HG03457 (cell line): Measurements from ENCODE around the gene HMGB3.
"Not testable (repeated sequence)": the region's sequence is repeated elsewhere in the genome, so short reads cannot be mapped to it uniquely, and the experiment has no call there.

Experiments
- ATAC-seq: cut with Tn5 transposase; IDR thresholded peaks from one replicate; pipeline ENCODE4 v1.9.1; 2021; ENCODE audit warnings: moderate number of reproducible peaks; ENCODE audit not compliant: unreplicated experiment

HMGB3 gene

DNA sequence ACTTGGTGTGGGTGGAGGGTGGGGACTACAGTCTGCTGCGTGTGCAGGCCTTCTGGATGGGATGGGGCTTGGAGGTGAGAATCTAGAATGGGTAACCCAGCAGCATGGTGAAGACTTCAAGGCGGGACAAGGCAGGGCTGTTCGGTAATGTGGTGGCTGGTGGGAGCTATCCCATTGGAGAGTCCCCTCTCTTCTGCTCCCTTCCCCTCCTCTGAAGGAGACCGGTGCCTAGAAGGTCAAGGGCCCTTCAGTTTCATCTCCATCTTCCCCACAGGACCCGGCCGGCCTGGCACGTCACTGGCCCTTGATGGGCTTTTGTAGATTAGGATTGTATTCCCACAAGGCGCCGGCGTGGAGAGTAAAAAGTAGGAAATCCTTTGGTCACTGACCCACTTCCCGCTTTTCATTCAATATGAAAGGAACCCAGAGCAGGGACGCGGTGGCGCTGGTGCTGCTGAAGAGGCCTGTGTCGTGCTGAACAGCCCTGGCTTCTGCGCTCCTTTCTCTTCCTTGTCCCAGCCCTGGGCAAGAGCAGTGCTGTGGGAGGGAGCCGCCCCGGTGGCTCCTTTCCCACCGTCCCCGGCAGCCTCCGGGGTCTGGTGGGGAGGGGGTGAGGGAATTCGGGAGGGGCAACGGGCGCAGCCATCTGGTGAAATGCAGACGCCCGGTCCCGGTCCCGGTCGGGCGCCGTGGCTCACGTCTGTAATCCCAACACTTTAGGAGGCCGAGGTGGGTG, 7.3 kb upstream of the HMGB3 start:
- no peak for ATAC-seq

DNA sequence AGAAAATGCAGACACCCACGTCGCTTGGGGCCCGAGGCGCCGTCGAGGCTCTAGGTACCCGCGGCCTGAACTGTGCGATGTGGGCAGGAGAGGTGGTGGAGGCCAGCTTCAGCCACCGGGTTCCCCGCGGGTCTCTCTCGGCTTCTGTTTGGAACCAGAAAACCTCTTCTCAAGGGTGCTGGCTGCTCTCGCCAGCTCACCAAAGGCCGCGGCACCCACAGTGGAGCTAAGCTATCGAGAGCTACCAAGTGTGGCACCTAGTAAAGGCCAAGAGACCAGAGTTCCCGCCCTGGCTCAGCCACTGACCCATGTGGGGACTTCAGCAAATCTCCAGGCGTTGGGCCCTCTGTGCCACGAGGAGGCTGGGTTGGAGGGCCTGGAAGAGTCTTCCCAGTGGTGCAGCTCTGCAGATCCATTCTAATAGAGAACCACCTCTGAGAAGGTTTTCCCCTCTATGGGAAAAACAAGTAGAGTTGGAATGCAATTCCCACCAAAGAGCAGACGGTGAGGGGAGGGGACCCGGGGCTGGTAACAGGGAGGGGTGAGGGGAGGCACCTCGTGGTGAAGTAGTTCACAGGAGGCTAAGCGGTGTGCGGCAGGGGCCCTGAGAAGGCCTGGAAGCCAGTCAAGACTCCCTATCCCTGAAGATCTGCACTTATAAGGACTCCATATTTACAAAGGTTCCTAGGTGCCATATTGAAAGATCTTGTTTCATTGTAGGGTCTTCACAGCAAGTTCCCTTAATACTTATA, 5.5 kb upstream of the HMGB3 start:
- ATAC-seq = no peak

DNA sequence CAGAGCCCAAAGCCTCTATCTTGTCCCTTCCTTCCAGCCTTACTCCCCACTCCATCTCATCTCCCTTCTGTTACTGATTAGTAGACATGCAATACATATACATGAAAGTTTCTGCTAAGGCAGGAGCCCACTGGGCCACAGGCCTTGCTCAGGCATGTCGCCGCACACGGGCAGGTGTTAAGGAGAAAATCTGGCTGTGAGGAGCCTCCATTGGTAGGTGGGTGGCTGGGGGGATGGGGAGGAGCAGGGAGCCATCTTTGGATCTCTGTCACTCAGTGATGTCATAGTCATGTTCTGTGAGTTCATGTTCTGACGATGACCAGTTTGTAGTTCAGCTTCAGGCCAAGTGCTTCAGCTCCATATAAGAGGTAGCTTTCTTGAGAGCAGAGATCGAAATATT, 2.9 kb upstream of the HMGB3 start:
- no peak for ATAC-seq

DNA sequence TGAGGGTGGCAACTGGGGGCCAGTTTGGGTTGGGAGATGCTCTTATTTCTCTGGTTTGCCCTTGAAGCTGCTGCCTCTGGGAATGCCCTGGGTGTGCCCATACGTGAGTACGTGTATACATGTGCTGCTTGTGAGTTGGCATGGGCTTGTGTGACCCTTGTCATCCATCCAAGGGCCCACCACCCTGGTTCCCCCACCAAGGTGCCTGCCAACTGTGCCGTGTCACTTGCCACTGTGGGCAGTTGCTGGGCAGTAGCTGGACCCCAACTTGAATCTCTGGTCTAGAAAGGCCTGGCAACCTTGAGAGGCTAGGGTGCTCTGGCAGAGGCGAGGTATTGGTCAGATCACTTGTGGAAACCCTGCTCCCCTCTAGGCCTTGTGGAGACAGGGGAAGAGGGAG, 2.4 kb upstream of the HMGB3 start:
- ATAC-seq = no peak

DNA sequence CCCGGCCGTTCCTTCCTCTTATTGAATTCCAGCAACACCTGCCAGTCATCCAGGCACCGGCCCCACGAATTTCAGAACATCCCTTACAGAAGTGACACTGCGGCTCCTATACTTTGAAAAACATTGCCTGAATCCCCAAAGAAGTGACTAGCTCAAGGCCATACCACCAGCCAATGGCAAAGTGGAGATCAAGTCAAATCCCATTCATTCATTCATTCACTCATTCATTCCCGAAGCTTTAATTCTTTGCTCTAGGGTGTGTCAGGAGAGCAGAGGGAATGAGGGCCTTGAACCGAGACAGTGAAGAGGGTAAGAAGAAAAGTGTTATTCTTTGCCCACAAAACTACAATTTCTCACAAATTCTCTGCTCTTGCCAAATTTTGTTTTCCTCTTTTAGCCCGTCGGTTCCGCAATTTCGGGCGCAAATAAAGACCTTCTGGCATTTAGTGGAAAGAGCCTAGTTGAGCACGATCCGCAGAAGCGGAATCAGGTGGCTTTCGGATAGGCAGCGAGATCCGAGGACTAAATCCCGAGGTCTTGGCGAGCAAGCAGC, 824 bp upstream of the HMGB3 start:
- no peak for ATAC-seq

DNA sequence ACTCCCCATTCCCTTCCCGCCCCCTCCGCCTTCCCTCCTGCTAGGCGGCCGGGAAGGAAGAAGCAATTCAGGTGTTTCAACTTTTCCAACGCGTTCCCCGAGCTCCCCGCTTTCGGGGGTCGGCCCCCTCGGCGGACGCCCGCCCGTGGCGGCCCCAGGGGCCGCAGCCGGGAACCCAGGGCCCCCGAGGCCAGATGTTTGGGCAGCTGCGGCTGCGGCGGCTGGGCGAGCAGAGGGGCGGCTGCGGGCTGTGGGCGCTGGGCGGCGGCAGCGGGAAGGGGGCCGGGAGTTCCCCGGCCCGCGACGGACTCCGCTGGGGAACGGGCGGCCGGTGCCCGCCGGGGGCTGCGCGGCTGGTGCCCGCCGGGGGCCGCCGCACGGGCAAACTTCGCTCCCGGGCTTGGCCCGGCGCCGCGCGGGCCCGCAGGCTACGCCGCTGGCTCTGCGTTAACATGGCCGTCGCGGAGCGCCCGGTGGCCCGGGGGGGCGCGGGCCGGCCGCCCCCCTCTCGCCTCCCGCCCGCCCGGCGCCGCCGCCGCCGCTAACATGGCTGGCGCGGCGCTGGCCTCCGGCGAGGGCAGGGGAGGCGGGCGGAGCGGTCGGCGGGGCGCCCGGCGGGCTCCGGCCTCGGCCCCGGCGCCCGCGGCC, 510 bp downstream of the HMGB3 start:
- no peak for ATAC-seq

DNA sequence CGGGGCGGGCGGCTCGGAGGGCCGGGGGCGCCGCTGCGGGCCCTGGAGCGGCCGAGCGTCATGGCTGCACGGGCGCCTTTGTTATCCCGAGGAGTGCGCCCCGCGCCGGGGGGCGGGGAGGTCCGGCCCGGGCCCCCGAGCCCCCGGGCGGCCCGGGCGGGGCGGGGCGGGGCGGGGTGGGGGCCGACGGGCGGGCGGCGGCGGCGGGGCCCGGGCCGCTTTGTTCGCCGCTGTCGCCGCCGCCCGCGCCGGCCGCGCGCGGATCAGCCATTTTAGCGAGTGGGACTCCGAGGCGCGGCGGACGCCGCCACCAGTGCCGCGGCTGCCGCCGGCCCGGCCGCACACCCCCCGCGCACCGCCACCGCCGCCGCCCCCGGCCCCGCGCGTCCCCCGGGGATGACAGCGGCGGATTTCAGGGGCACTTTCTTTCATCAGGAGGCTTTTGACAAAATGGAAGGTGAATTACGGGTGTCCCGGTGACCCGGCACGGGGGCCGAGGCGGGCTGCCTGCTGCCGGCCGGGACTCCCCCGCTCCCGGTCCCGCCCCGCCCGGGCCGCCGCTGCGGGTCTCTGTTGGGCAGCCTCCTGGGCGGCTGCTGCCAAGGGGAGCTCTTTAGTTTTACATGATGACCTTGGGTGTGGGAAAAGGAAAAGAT, 1.2 kb downstream of the HMGB3 start:
- ATAC-seq = no peak

DNA sequence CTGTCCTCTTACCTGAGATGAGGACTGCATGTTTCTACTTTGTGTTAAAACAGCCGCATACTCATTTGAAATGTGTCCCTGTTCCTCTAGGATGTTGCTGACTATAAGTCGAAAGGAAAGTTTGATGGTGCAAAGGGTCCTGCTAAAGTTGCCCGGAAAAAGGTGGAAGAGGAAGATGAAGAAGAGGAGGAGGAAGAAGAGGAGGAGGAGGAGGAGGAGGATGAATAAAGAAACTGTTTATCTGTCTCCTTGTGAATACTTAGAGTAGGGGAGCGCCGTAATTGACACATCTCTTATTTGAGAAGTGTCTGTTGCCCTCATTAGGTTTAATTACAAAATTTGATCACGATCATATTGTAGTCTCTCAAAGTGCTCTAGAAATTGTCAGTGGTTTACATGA, 4.6 kb downstream of the HMGB3 start:
- ATAC-seq = not testable (repeated sequence)

DNA sequence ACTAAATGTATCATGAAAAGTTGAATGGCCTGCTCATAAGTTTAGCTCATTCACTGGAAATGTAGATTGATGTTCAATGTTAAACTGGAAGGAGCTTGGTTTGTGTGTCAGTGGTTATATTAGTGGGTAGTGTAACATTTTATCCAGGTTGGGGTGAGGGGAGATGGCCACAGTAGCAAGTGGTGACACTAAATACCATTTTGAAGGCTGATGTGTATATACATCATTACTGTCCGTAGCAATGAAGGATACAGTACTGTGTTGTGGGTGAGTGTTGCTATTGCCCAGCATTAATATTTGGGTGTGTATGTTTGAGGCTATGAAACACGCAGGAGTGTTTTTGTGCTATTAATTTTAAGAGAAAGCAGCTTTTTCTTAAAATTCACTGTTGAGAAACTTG, 6.3 kb downstream of the HMGB3 start:
- ATAC-seq = no peak

DNA sequence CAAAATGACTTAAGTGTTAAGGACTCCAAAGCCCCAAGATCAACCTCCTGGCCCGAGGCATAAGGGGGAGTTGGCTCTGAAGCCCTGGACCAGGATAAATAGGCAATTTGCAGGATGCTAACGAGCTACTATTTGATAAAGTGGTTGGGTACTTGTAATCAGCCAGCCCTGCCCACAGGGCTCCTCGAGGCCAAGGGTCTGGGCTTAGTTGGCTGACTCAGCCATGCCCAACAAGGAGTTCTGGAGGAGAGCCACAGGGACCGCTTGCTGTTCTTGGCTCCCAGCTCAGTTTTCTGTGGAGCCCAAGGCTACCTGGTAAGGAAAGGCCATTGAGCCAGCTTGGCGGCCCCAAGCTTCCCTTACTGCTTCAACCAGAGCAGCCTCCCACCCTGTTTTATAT, 7.8 kb downstream of the HMGB3 start:
- no peak for ATAC-seq

DNA sequence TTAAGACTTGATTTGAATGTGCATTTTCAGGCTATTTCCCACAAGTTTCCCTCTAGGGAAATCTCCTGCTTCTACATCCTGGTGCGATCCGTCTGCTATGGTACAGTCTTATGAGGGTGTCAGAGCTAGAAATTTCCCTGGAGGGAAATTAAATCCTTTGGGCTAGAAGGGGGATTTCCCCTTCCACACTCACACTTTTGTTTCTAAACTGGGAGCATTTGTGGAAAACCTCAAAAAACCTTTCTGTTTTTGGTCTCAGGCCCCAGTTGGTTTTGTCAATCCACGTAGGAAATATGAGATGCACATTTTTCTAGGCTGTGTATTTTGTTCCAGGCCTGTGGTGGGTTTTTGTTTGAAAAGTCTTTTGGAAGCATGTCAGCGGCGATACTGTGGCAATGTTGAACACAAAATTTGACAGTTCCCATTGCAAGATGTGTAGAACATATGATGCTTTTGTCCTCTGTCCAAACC, 17.8 kb downstream of the HMGB3 start:
- no peak for ATAC-seq

DNA sequence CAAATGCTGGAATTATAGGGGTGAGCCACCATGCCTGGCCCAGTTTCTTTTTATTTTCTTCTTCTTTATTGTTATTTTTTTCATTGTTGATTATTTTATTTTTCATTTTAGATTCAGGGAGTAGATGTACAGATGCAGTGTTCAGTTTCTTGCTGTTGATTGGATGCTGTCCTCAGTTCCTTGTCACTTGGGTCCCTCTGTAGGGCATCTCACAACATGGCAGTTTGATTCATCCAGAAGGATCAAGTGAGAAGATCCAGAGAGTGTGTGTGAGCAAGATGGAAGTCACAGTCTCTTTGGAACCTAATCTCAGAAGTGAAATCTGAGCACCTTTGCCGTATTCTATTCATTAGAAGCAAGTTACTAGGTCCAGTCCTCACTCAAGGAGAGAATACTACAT, 20.9 kb downstream of the HMGB3 start:
- ATAC-seq = no peak

DNA sequence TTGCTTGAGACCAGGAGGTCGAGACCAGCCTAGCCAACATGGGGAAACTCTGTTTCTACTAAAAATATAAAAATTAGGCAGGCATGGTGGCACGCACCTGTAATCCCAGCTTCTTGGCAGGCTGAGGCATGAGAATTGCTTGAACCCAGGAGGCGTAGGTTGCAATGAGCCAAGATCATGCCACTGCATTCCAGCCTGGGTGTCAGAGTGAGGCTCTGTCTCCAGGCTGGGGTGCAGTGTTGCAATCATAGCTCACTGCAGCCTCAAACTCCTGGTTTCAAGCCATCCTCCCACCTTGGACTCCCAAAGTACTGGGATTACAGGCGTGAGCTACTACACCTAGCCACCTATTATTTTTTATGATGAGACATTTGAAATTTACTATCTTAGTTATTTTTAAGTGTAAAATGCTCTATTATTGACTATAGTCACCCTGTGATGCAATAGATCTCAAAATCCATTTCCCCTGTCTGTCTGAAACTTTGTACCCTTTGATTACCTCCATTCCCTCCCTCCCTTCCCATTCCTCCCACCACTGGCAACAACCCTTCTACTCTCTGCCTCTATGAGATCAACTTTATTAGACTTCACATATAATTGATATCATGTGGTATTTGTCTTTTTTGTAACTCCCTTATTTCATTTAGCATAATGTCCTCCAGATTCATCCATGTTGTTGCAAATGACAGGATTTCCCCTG, 23.4 kb downstream of the HMGB3 start:
- ATAC-seq = no peak

DNA sequence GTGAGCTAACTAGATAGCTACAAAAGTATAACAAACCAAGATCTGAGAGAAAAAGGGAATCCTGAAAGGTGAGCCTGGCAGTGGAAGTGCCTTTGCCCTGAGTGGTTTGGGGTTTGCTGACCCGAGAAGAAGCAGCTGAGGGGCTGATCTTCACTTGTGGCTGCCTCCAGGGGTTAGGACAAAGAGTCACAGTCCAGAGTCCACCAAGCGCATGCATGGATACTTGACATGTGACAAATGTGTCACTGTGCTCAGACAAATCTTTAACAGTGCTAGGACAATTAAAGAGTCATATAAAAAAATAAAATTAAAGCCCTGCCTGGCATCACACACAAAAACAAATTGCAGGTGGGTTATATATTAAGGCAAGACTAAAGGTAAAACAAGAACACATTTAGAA, 26.4 kb downstream of the HMGB3 start:
- ATAC-seq = no peak

DNA sequence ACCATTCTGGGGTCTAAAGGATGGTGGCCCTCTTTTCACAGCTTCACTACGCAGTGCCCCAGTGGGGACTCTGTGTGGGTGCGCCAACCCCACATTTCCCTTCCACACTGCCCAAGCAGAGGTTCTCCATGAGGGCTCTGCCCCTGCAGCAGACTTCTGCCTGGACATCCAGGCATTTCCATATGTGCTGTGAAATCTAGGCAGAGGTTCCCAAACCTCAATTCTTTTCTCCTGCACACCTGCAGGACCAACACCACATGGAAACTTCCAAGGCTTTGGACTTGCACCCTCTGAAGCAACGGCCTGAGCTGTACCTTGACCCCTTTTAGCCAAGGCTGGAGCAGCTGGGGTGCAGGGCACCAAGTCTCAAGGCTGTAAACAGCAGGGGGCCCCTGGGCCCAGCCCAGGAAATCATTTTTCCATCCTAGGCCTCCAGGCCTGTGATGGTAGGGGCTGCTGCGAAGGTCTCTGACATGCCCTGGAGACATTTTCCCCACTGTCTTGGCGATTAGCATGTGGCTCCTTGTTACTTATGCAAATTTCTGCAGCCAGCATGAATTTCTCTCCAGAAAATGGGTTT, 30.1 kb downstream of the HMGB3 start:
- no peak for ATAC-seq

DNA sequence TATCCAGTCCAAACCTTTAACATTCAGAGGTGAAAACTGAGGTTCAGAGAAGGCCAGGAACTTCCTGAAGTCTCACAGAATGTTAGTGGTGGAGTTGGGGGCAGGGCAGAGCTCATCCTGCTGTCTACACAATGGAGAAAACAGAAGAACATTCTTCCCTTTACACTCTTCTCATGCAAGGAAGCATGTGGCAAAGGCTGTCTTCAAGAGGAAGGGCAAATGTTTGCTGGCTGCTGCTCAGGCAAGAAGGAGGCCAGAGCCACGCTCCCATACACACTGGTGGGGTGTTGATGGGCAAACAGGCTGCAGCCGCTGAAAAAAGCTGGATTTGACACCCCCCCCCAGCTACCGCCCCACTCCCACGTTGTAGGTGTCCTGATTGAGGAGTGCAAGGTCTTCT, 32.5 kb downstream of the HMGB3 start:
- no peak for ATAC-seq

DNA sequence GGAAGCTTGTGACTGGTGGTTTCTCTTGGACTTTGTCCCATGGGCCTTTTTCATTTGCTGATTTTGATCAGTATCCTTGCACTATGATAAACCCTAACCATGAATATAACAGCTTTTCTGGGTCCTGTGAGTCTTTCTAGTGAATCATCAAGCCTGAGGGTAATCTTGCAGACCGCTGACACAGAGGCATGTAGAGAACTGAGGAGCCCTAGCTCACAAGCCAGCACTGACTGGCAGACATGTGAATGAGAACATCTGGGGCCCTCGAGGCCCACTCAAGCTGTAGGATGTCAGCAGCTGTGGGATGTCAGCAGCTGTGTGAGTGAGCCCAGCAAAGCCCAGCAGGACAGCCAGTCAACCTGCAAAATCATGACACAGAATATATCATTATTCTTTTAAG, 36.7 kb downstream of the HMGB3 start:
- ATAC-seq = no peak

DNA sequence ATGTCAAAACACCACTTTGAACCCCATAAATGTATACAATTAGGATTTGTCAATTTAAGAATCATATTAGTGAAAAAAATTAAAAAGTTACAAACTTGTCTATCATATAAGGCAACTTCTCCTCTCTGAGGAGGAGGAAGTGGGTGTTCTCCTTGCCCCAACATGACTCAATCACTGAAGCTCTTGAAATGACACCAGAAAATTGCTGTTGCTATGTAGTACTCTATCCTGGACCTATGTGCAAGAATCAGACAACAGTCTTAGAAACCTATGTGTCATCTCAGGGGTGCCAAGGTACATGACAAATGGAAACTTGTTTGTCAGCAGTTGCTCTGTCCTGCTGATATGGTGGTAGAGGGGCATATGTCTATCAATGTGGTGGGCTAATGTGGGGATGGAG, 47.7 kb downstream of the HMGB3 start:
- no peak for ATAC-seq

DNA sequence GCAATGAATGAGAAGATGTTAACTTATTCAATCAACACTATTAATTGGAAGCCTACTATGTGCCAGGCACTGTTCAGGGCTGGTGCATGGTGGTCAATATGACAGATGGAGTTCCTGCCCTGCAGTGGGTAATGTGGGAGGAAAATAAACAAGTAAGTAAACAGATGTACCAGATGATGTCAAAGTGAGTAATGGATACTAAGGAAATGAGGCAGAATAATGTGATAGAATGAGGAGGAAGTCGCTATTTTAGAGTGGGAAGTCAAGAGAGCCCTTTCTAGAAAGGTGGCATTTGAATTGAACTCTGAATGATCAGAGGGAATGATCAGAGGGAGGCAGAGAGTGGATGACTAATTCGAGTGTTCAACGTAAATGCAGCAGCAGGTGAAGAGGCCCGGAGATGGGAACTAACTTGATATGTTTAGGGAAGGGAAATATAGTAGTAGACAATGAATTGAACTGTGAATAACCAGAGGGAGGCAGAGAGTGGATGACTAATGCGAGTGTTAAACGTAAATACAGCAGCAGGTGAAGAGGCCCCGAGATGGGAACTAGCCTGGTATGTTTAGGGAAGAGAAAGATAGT, 48.3 kb downstream of the HMGB3 start:
- no peak for ATAC-seq

DNA sequence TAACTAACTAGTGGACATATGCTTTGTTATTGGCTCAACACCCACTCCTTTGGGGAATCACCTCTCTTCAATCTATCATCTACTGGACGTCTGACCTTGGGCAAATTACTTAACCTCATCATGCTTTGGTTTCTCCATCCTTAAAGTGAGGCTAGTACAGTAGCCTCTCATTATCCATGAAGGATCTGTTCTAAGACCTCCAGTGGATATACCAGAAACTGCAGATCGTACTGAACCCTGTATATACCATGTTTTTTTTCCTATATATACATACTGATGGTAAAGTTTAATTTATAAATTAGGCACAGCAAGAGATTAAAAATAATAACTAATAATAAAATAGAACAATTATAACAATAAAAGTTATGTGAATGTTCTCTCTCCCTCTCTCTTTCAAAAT, 56.2 kb downstream of the HMGB3 start:
- no peak for ATAC-seq
